Lower leg skin (tissue), 4 donors: ENCODE measurements around the gene PALB2. TPM values are rescaled to one million over a fixed set of nuclear protein-coding genes. Genes with fewer than 3 reads are reported as not detected.

ENCODE experiments used
- DNase-seq, 2 donors: peaks; one replicate each; pipeline ENCODE4 v3.0.0-alpha.2; 2019; ENCODE audit warnings: low spot score in 2 of 2
- H3K4me3 ChIP-seq: fragments of 200-600 bp; sonication (generic); 2 replicates; pipeline ENCODE4 v1.5.1; 2017; ENCODE audit warnings: mild to moderate bottlenecking, low read depth; ENCODE audit not compliant: poor library complexity, severe bottlenecking
- CTCF ChIP-seq, 3 donors: fragments of 450-650 bp; IDR thresholded peaks; one replicate each; pipeline ENCODE4 v1.5.1; 2016; ENCODE audit warnings: antibody characterized with exemption in 3 of 3, mild to moderate bottlenecking in 3 of 3, moderate library complexity in 2 of 3
- POLR2A ChIP-seq, 2 donors: fragments of 450-650 bp; IDR thresholded peaks; one replicate each; pipeline ENCODE4 v1.6.1; 2016 to 2017; ENCODE audit warnings: antibody characterized with exemption in 2 of 2, mild to moderate bottlenecking in 1 of 2, moderate library complexity in 1 of 2
- WGBS, 2 donors: methylation state at CpG; one replicate each; pipeline ENCODE4 v1.1.5; 2018; 5-methylcytosine and 5-hydroxymethylcytosine counted together
- intact Hi-C: fragments of 100-400 bp; cut with DNase I; formaldehyde crosslinking; loops from one replicate; pipeline ENCODE4 v1.15.0; 2023; ENCODE audit warnings: low total_unique reads
- total RNA-seq, 4 donors: library from RNA; depleted of rRNA; stranded (reverse); fragments of >200 nt; gene quantifications; one replicate each; pipeline ENCODE4 v1.1.0, GENCODE V29; 2016

PALB2 gene
- total RNA-seq, 4 donors from 2014 or later, result 10.9 to 16.3 (median 13.0) TPM

- no peak overlapping the region for H3K4me3 ChIP-seq
- intact Hi-C loops, result no loop called here
- TF ChIP-seq CTCF (IDR thresholded peaks at IDR 0.05), result no peak
- TF ChIP-seq POLR2A (IDR thresholded peaks at IDR 0.05), result no peak
- peak in 1 of 2 donors; percentile 39 for DNase-seq
- WGBS, 2 donors, result 82% methylated on average over 4 of the region's 4 CpGs
Observed at GRCh38 chr16:23670137-23670776, 29.1 kb upstream of the PALB2 start.

DNA sequence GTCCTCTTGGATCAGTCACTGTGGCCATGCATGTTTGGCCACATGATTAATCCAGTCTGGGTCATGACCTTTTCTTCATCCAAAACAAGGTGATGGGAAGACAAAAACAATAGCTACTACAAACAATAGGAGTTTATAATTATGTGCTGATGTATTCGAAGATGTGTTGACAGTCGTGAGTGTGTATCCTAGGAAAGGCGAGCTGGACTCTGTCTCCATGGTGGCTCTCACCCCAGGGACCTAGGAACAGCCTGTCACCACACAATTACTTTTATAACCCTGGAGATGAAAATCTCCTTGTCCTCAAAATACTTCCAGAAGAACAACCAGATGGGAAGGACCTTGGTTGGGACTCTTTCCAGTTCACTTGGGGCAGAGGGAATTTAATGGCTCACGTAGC lies 27.8 kb upstream of the PALB2 start:
- TF ChIP-seq POLR2A (IDR thresholded peaks at IDR 0.05), result no peak
- no peak for TF ChIP-seq CTCF (IDR thresholded peaks at IDR 0.05)
- no peak for DNase-seq
- no peak overlapping the region for H3K4me3 ChIP-seq
- 89% methylated on average over 4 of the region's 4 CpGs for WGBS, 2 donors
- intact Hi-C loops, result no loop called here

DNA sequence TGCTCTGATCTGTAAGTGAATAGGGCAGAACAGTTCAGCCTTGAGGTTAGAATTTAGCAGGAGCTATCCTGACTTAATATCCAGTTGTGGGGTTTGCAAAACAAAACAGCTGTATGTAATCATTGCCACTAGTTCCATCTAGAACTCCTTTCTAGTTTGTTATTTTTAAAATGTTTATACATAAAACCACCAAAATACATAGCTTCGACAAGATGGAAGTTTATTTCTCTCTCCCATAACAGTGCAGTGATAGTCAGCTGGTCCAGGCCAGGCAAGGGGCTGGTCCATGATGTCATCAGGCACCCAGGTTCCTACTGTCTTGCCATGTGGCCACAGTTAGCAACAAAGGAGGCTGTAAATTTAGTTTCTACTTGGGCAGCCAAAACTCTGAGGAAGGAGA lies 27.1 kb upstream of the PALB2 start:
- H3K4me3 ChIP-seq, result no peak overlapping the region
- no peak for TF ChIP-seq CTCF (IDR thresholded peaks at IDR 0.05)
- TF ChIP-seq POLR2A (IDR thresholded peaks at IDR 0.05), result no peak
- 79 to 86% methylated on average over 1 of the region's 1 CpG for WGBS, 2 donors
- peak in 1 of 2 donors; percentile 37 for DNase-seq
- intact Hi-C loops, result no loop called here

DNA sequence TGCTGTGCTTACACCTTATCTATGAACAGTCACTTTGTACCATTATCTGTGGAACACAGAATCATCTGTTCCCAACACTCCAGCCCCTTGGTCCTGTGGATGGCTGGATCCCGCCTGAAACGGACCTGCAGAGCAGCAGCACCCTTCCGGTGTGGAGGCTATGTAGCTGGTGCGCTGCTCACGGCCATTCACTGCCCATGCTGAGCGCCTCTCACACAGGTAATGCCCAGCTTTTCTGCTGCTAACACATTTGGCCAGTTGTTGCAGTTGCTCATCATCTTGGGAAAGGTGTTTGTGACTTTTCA lies 26.2 kb upstream of the PALB2 start:
- H3K4me3 ChIP-seq, result no peak overlapping the region
- WGBS, 2 donors, result 92 to 96% methylated on average over 6 of the region's 6 CpGs
- peak in 1 of 2 donors; percentile 66 for DNase-seq
- no peak for TF ChIP-seq CTCF (IDR thresholded peaks at IDR 0.05)
- no peak for TF ChIP-seq POLR2A (IDR thresholded peaks at IDR 0.05)
- intact Hi-C loops, result no loop called here

DNA sequence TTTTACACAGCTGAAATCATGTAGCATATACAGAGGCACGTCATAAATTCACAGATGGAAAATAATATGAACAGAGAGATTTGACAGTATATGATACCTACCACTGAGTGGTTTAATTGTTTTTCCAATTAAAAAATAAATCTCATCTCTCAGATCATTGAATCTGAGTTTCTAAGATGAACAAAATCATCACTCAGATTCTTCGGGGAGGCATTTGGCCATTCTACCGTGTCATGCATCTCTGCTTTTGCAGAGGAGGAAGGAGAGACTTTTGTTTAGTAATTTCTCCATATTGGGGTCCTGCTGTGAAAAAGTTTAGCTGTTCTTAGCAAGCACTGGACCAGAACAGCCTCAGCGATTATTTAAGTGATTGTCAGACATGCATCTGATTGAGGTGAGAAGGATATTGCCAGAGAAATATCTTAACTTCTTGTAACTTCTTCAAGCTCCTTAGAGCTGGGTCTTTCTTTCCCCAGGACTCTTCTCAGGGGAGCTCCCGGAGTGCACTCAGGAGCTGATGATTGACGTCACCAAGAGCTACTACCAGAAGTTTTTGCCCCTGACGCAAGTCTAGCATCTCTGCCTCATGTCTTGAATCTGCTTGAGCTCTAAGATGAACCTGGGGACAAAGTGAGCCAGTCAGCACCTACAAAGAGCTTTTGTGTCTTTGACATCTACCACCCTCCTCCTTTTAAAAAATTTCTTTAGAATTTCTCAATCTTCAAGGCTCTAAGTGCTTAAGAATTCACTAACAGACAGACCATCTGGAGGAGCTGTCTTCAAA lies 25.7 kb upstream of the PALB2 start:
- DNase-seq, result no peak
- H3K4me3 ChIP-seq, result no peak overlapping the region
- TF ChIP-seq CTCF (IDR thresholded peaks at IDR 0.05) (no peak), POLR2A (IDR thresholded peaks at IDR 0.05) (no peak)
- 92 to 94% methylated on average over 7 of the region's 7 CpGs for whole genome bisulfite sequencing, 2 donors
- intact Hi-C loops, result no loop called here
